IPS-15b (cell line): ENCODE measurements around the gene SMG1.
"Not testable (repeated sequence)": the region's sequence is repeated elsewhere in the genome, so short reads cannot be mapped to it uniquely, and the experiment has no call there.

ENCODE experiments used
- H3K27me3 ChIP-seq: one replicate; pipeline ENCODE4 v1.6.1; 2013; ENCODE audit warnings: low read length; ENCODE audit not compliant: control insufficient read depth, insufficient read depth
- H3K36me3 ChIP-seq: one replicate; pipeline ENCODE4 v1.6.1; 2013; ENCODE audit warnings: low read length; ENCODE audit not compliant: control insufficient read depth, insufficient read depth
- H3K4me1 ChIP-seq: one replicate; pipeline ENCODE4 v1.6.1; 2013; ENCODE audit warnings: mild to moderate bottlenecking, low read length; ENCODE audit not compliant: control insufficient read depth, insufficient read depth
- H3K4me3 ChIP-seq: one replicate; pipeline ENCODE4 v1.5.1; 2013; ENCODE audit warnings: low read depth, low read length
- H3K9ac ChIP-seq: one replicate; pipeline ENCODE4 v1.6.1; 2013; ENCODE audit warnings: low read depth, mild to moderate bottlenecking, low read length
- H3K9me3 ChIP-seq: one replicate; pipeline ENCODE4 v1.6.1; 2013; ENCODE audit warnings: mild to moderate bottlenecking, low read length; ENCODE audit not compliant: control insufficient read depth, insufficient read depth

The SMG1 gene

GRCh38 chr16:18931756-18932155, 5.5 kb upstream of the SMG1 start:
- Histone ChIP-seq H3K9me3 (no peaks in the 10 kb centered on the region), H3K27me3 (no peaks in the 10 kb centered on the region), H3K4me3 (no peak overlapping the region), H3K9ac (no peak overlapping the region), H3K4me1 (peaks cover 7% of the 10 kb centered on the region), H3K36me3 (no peaks in the 10 kb centered on the region)

GRCh38 chr16:18930095-18930494, 3.9 kb upstream of the SMG1 start:
- H3K27me3 ChIP-seq, H3K9ac ChIP-seq, H3K4me1 ChIP-seq, H3K9me3 ChIP-seq, H3K4me3 ChIP-seq, H3K36me3 ChIP-seq: not testable (repeated sequence)

- H3K36me3 ChIP-seq, H3K9me3 ChIP-seq, H3K27me3 ChIP-seq, H3K4me3 ChIP-seq, H3K9ac ChIP-seq, H3K4me1 ChIP-seq: not testable (repeated sequence)
Observed at GRCh38 chr16:18928073-18928472, 1.9 kb upstream of the SMG1 start.

DNA sequence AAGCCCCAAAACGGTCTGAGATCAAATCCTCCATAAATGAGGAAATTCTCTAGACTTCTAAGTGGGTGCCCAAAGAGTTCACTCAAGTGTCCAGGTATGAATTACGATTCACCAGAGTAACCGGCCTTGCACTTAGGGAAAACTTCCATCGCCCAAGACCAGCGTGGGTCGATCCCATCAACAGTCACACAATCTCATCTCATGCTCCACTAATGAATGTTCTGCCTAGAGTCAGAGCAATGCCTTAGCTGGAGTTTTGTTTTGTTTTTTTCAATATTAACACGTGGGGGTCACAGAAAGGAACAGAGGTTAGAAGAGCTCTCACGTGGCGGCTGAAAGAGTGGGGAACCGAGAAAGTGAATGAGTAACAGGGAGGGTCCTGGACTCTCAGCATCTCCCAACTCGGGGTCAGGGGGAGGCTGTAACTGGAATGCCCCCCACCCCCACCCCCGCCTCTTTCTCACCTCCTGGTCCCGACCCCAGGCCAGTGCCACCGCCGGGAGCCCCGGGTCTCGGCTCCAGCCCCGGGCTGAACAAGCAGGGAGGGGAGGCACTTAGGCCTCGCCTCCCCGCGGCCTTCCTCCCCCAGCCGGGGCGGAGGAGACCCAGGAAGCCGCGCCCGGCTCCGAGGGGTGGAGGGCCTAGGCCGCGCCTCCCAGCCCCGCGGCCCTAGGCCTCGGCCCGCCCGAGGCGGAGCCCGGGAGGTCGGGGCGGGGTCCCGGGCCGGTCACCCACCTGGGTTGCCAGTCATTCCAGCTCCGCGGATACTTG, 808 bp downstream of the SMG1 start:
- not testable (repeated sequence) for H3K36me3 ChIP-seq, H3K4me1 ChIP-seq, H3K9me3 ChIP-seq, H3K27me3 ChIP-seq
- peak overlapping the region; percentile 54 for H3K9ac ChIP-seq
- H3K4me3 ChIP-seq = peak overlapping the region; percentile 83

- not testable (repeated sequence) for H3K9ac ChIP-seq, H3K27me3 ChIP-seq, H3K4me3 ChIP-seq
Observed at GRCh38 chr16:18923935-18924334, 2.3 kb downstream of the SMG1 start.

GRCh38 chr16:18923124-18923523, 3.1 kb downstream of the SMG1 start:
- not testable (repeated sequence) for H3K9me3 ChIP-seq, H3K9ac ChIP-seq, H3K4me3 ChIP-seq, H3K4me1 ChIP-seq, H3K36me3 ChIP-seq, H3K27me3 ChIP-seq

More at GRCh38 chr16:18923935-18924334, 2.3 kb downstream of the SMG1 start:
- H3K4me1 ChIP-seq, H3K9me3 ChIP-seq, H3K36me3 ChIP-seq: not testable (repeated sequence)

DNA sequence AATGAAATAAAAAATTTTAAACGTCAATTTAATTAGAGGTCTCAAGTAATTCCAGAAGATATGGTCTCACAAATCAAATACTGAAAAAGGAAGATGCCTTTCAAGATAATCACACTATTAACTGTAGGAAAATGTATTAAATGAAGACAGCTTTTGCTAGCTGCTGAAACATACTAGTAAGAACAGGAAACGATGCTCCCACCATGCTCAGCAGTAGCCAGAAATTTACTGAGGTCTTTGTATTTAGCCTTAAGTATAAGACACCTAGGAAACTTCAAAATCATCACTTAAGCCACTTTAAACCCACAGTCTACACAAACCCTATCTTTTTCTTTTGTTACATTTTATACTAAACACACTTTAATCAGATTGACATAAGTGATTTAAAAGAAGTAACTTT, 16.6 kb downstream of the SMG1 start:
- not testable (repeated sequence) for H3K9me3 ChIP-seq

GRCh38 chr16:18908716-18909115, 17.5 kb downstream of the SMG1 start:
- not testable (repeated sequence) for H3K27me3 ChIP-seq, H3K9ac ChIP-seq

More for the DNA sequence above, 16.6 kb downstream of the SMG1 start:
- H3K36me3 ChIP-seq, H3K9ac ChIP-seq, H3K4me3 ChIP-seq, H3K4me1 ChIP-seq, H3K27me3 ChIP-seq: not testable (repeated sequence)

DNA sequence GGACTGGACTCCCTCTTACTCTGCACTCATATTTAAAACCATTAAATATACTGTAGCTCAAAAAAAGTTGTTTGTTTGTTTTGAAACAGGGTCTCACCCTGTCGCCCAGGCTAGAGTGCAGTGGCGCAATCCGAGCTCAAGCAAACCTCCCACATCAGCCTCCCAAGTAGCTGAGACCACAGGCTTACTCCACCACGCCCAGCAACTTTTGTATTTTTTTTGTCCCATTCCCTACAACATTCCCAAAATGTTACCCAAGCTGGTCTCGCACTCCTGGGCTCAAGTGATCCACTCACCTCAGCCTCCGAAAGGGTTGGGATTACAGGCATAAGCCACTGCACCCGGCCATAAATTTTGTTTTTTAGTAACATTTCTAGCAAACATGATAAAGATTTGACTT, 23.4 kb downstream of the SMG1 start:
- not testable (repeated sequence) for H3K4me3 ChIP-seq, H3K4me1 ChIP-seq, H3K36me3 ChIP-seq, H3K27me3 ChIP-seq, H3K9ac ChIP-seq, H3K9me3 ChIP-seq

More at GRCh38 chr16:18908716-18909115, 17.5 kb downstream of the SMG1 start:
- H3K36me3 ChIP-seq, H3K4me1 ChIP-seq, H3K9me3 ChIP-seq, H3K4me3 ChIP-seq: not testable (repeated sequence)

DNA sequence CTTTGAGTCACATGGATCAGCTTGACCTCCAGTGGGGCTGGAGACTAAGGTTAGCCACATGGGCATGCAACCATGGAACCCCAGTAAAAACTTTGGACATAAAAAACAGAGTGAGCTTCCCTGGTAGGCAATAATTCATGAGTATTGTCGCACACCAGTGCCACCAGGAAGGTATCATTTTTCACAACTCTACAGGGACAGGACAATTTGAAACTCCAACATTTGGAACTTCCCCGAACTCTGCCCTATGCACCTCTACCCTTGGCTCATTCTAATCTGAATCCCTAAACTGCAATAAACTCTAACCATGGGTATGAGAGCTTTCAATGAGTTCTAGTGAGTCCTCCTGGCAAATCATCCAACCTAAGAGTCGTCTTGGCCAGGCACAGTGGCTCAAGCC, 24.2 kb downstream of the SMG1 start:
- H3K4me3 ChIP-seq = not testable (repeated sequence)

DNA sequence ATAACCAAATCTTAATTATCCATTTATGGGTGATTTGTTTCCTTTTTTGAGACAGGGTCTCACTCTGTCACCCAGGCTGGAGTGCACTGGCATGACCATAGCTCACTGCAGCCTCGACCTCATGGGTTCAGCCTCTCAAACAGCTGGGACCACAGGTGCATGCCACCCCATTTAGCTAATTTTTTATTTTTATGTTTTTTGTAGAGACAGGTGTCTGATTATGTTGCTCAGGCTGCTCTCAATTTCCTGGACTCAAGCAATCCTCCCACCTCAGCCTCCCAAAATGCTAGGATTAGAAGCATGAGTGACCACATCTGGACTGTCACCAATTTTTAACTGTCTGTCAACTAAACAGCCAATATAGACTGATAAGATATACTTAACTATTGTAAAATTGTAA, 25.0 kb downstream of the SMG1 start:
- not testable (repeated sequence) for H3K9ac ChIP-seq, H3K4me1 ChIP-seq, H3K36me3 ChIP-seq, H3K27me3 ChIP-seq, H3K9me3 ChIP-seq, H3K4me3 ChIP-seq

More for the DNA sequence above, 24.2 kb downstream of the SMG1 start:
- not testable (repeated sequence) for H3K36me3 ChIP-seq, H3K9me3 ChIP-seq, H3K4me1 ChIP-seq, H3K27me3 ChIP-seq, H3K9ac ChIP-seq

- not testable (repeated sequence) for H3K4me1 ChIP-seq, H3K9me3 ChIP-seq, H3K36me3 ChIP-seq, H3K4me3 ChIP-seq, H3K9ac ChIP-seq, H3K27me3 ChIP-seq
Observed at GRCh38 chr16:18884456-18884855, 41.8 kb downstream of the SMG1 start.
